ENCODE measurements around the gene WDR1.

DNA sequence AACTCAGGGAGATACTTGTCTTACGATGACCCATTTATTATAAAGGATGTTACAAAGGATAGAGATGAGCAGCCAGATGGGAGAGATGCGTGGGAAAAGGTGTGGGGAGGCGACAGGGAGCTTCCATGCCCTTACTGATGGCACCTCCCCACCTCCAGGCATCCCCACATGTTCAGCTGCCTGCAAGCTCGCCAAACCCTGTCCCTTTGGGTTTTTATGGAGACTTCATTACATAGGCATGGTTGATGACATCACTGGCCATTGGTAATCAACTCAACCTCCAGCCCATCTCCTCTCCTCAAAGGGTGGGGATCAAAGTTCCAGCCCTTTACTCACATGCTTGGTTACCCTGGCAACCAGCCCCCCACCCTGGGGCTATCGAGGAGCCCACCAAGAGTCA is 65.9 kb downstream of the WDR1 start:
- TF ChIP-seq, protein P1, sequence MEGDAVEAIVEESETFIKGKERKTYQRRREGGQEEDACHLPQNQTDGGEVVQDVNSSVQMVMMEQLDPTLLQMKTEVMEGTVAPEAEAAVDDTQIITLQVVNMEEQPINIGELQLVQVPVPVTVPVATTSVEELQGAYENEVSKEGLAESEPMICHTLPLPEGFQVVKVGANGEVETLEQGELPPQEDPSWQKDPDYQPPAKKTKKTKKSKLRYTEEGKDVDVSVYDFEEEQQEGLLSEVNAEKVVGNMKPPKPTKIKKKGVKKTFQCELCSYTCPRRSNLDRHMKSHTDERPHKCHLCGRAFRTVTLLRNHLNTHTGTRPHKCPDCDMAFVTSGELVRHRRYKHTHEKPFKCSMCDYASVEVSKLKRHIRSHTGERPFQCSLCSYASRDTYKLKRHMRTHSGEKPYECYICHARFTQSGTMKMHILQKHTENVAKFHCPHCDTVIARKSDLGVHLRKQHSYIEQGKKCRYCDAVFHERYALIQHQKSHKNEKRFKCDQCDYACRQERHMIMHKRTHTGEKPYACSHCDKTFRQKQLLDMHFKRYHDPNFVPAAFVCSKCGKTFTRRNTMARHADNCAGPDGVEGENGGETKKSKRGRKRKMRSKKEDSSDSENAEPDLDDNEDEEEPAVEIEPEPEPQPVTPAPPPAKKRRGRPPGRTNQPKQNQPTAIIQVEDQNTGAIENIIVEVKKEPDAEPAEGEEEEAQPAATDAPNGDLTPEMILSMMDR (IDR thresholded peaks at IDR 0.05 in 2 of 3, conservative IDR thresholded peaks at IDR 0.05 in 1 of 3; ENCODE audit: borderline replicate concordance in 1 of 3, insufficient read depth in 1 of 3, low read depth in 2 of 3, low read length in 2 of 3): no peak
- no peak for TF ChIP-seq POLR2A (IDR thresholded peaks at IDR 0.05; ENCODE audit: borderline replicate concordance, extremely low read depth, insufficient read depth, insufficient read length)
- no peak for TF ChIP-seq SP1 (IDR thresholded peaks at IDR 0.05; ENCODE audit: low read depth)
- no peak for TF ChIP-seq EZH2 (IDR thresholded peaks at IDR 0.05)
- TF ChIP-seq, protein P2, sequence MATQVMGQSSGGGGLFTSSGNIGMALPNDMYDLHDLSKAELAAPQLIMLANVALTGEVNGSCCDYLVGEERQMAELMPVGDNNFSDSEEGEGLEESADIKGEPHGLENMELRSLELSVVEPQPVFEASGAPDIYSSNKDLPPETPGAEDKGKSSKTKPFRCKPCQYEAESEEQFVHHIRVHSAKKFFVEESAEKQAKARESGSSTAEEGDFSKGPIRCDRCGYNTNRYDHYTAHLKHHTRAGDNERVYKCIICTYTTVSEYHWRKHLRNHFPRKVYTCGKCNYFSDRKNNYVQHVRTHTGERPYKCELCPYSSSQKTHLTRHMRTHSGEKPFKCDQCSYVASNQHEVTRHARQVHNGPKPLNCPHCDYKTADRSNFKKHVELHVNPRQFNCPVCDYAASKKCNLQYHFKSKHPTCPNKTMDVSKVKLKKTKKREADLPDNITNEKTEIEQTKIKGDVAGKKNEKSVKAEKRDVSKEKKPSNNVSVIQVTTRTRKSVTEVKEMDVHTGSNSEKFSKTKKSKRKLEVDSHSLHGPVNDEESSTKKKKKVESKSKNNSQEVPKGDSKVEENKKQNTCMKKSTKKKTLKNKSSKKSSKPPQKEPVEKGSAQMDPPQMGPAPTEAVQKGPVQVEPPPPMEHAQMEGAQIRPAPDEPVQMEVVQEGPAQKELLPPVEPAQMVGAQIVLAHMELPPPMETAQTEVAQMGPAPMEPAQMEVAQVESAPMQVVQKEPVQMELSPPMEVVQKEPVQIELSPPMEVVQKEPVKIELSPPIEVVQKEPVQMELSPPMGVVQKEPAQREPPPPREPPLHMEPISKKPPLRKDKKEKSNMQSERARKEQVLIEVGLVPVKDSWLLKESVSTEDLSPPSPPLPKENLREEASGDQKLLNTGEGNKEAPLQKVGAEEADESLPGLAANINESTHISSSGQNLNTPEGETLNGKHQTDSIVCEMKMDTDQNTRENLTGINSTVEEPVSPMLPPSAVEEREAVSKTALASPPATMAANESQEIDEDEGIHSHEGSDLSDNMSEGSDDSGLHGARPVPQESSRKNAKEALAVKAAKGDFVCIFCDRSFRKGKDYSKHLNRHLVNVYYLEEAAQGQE (IDR thresholded peaks at IDR 0.05; ENCODE audit: low read depth): no peak
- no peak for TF ChIP-seq RAD21 (IDR thresholded peaks at IDR 0.05; ENCODE audit: low read depth)
